GM18867 (cell line): ENCODE results near the gene IFNG-AS1.

ENCODE experiments used
- ATAC-seq: cut with Tn5 transposase; IDR thresholded peaks from one replicate; pipeline ENCODE4 v1.9.1; 2021; ENCODE audit warnings: mild to moderate bottlenecking, moderate library complexity; ENCODE audit not compliant: unreplicated experiment

The IFNG-AS1 gene

DNA sequence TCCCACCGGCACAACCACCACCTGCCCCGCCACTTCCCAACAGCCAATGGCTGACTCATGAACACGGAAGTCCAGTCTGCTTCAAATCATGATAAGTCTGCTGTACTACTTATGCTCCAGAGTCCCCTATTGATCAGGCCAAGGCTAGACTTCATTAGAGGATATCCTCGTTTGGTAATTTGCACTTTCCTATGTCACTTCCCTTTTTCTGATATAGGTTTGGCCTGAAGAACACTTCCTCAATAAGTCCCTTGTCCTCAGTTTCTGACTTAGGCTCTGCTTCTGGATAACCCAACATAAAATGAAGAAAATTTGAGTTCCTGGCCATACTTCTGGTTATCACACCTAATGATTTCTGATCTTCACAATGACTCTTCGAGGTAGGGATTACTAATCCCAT is 45.3 kb downstream of the IFNG-AS1 start:
- no peak for ATAC-seq

DNA sequence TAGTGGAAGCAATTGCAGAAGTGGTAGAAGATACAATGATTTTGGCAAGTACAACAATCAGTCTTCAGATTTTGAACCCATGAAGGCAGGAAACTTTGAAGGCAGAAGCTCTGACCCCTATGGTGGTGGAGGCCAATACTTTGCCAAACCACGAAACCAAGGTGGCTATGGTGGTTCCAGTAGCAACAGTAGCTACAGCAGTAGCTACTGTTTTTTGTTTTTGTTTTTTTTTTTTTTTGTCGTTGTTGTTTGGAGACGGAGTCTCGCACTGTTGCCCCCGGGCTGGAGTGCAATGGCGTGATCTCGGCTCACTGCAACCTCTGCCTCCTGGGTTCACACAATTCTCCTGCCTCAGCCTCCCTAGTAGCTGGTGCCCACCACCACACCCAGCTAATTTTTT is 47.4 kb downstream of the IFNG-AS1 start:
- ATAC-seq = no peak

DNA sequence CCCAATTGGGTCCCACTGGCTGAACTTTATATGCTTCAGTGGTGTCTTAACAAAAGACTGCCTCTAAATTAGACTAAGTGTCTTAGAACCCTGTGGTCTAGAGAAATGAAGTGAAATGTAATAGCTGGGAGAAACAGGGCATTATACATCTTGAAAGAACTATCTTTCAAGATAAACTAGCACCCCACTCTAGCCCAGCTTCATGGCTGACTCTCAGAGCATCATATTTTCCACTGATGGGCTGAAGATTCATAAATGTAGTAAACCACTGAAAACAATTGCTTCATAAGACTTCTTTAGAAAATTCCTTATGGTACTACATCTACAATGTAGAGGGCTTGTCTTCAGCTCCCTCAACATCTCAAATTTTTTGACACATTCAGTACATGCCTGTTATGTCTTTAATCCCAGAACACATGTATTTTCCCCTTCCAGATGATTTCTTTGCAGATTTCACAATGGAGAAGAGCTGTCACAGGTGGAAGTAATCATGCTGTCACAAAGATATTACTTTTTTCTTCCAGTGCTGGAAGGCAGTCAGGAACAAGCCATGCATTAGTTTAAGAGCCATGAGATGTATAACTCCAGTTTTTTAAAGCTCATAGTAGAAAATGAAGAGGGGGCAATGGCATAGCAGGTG is 48.5 kb downstream of the IFNG-AS1 start:
- no peak for ATAC-seq

DNA sequence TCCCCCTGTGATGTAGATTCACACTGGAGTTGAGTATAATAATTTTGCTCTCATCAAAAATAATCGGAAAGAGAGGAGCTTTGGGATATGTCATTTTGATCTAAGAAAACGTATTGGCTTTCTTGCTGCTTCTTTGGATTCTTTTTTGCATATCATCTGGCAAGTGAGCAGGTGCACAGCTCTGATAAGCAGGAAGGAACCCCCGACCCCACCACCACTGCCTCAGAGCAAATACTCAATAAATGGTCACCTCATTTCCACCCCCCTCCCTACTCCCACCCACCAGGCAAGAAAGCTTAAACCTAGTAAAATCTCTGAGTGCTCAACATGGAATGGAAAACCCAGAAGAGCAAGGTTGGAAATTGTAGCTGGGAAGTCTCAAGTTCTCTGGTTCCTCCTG is 49.4 kb downstream of the IFNG-AS1 start:
- no peak for ATAC-seq

DNA sequence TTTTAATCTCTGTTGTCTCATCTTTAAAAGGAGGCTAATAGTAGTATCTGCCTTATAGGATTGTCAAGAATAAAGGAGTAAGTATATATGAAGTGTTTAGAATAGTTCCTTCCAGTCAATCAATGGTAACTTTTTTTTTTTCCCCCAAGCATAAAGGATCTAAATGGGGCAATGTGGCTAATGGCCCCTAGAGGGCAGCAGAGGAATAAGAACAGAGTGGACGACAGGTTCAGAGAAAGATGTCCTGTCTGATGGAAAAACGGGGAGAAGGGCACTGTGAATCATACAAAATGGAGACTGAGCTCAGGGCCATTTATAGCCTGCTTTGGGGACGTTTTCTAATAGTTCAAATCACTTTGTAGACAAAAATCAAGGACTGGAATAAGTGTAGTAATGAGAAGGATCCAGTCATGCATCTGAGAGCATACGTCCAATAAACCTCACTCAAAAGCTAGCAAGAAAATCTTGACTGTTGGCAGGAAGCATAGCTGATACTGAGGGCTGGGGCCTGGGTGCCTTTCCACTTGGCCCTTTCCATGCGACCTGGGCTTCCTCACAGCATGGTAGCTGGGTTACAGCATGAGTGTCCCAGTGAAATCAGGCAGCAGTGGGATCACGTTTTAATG is 51.3 kb downstream of the IFNG-AS1 start:
- ATAC-seq = peak; percentile 43

DNA sequence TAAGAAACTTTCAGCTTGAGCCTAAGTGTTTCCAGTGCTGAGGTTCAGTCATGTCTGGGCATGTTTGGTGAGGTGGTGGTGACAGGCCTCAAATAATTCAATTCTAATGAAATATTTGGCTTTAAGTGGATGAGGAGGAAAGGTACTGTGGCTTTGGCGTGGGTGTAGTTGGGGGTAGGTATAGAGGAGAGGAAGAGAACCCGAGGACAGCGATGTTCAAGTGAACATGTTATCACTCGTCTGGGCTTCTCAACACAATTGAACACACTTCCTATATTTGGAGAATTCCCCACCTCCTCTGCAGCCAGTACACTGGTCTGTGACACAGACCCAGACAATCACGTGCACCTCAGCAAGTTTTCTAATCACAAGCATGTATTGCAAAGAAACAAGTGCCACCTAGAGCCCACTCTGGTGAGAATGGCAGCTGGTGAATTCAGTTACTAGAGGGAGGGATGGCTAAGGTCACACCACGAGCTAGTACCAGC is 53.0 kb downstream of the IFNG-AS1 start:
- peak; percentile 84 for ATAC-seq

DNA sequence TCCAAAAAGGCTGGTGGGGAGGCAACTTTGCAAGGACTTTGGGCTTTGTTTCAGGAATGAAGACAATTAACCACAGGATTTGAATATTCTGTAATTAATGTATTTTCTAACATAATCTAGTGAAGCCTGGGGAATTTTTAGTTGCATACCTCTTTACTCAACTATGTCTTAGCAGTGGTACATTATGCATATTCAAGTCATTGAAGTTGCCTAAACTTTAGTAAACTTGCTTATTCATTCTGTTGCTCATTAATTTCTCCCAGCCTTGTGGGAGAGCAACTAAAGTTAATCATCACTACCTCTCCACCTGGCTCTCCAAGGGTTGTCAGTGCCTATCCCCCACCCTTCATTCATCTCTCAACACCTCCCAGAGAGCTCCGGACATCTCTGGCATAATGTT is 54.2 kb downstream of the IFNG-AS1 start:
- ATAC-seq = no peak

DNA sequence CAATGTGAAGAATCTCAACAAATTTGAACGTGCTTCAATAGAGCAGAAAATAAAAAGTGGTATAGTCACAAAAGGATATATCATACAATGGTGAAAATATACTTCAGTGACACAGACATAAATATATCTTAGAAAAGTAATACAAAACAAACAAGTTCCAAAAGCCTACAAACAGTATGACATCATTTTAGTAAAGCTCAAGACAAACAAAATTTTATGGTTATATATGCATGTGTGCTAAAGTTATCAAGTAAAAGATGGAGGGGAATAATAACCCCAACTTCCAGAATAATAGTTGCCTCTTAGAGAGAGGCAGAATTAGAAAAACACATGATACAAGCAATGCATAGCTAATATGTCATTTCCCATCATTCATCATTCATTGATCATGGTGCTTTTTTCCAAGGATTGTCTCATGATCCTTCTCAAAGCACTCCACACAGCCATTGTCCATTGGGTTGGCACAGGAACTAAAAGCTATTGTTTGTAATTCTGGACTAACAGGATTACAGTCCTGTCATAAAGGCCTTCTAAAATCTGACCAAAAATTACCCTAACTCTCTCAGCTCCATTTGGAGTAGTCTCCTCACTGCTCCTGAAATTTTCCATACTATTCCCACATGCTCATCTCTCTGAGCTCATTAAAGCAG is 59.5 kb downstream of the IFNG-AS1 start:
- ATAC-seq = no peak

DNA sequence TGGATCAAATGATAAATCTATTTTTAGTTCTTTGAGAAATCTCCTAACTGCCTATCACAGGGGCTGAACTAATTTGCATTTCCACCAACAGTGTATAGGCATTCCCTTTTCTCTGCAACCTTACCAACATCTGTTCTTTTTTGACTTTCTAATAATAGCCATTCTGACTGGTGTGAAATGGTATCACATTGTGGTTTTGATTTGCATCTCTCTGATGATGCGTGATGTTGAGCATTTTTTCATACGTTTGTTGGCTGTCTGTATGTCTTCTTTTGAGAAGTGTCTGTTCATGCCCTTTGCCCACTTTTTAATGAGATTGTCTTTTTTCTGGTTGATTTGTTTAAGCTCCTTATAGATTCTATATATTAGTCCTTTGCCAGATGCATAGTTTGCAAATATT is 67.1 kb downstream of the IFNG-AS1 start:
- ATAC-seq = no peak

DNA sequence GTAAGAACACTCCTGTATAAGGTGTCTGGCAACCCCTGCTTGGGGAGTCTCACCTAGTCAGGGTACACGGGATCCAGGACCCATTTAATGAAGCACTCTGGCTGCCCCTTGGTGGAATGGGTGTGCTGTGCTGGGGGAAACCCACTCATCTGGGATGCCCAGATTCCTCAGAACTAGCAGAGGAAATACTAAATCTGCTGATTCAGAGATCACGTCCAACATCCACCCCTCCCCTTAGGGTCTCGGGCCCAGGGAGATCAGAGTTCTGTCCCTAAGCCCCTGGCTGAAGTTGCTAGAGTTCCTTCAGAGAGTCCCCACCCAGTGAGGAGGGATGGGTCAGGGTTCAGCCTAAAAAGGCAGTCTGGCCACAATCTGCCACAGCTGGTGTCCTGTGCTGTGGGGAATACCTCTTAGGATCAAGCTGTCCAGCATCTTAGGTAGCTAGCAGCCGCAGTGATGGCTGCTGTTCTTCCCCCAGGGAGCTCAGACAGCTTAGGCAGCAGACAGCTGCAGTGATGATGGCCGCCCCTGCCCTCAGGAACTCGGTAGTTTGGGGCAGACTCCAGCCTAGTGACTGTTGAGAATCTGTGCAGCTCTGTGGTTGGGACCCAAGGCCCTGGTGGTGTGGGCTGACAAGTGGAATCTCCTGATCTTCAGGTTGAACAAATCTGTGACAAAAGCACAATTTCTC is 74.8 kb downstream of the IFNG-AS1 start:
- no peak for ATAC-seq

DNA sequence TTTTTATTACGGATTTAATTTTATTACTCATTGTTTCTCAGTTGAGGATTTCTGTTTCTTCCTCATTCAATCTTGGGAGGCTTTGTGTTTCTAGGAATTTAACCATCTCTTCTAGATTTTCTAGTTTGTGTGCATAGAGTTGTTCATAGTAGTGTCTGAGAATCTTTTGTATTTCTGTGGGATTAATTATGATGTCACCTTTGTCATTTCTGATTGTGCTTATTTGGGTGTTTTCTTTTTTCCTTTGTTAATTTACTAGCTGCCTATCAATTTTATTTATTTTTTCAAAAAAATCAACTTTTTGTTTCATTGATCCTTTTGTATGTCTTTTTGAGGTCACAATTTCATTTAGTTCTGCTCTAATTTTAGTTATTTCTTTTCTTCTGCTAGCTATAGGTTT is 75.9 kb downstream of the IFNG-AS1 start:
- no peak for ATAC-seq

DNA sequence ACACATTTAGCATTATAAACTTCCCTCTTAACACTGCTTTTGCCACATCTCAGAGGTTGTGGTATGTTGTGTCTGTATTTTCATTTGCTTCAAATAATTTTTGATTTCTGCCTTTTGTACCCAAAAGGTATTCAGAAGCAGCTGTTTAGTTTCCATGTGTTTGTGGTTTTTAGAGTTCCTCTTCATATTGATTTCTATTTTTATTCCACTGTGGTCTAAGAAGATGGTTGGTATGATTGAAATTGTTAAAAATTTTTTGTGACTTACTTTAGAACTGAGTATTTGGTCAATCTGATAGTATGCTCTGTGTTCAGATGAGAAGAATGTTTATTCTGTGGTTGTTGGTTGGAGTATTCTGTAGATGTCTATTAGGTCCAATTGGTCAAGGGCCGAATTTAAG is 76.4 kb downstream of the IFNG-AS1 start:
- ATAC-seq = no peak

DNA sequence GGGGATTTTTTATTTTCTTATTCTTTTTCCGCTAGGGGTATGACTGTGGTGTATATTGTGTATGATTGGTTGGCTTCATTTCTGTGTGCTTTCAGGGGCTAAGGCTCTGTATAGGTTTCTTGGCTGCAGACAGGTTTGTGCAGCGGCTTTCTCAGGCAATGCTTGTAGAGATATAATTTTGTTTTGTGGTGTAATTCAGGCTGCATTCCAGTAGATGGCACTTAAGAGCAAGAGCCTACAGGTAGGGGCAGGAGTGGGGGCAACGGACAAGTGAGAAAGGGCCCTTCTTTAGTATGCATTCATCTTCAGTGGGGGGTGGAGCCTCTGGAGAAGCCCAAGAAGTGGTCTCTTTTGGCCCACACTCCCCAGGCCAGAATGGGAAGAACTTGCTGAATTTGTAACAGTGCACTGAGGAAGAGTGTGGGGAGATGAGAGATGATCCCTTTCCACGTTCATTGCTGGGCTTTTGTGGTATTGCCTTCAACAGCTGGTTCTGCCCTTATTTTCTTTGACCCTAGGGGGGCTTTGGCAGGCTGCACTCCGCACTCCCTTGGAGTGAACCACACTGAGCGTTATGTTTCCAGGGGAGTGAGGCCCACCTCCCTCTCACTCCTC is 78.6 kb downstream of the IFNG-AS1 start:
- no peak for ATAC-seq

DNA sequence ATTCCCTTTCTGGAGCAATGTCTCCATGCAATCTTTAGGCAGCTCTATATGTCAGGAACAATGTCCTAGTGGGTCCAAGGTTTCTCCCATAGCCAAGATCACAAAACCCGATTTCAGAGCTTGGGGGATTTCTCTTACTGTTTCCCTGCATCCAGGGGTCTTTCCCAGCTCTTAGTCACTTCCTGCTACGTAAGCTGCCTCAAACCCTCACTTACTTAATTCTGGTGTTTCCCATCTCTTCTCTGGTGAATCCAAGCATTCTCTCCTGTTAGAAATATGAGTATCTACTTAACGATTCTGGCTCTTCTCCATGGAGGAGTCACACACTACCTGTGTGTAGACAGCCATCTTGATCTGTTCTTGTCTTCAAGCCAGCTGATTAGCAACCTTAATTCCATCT is 80.0 kb downstream of the IFNG-AS1 start:
- ATAC-seq = no peak
